ENCODE data around the gene NDE1.

Gene NDE1

GRCh38 chr16:15682105-15682570 lies 32.1 kb downstream of the NDE1 start:
- Histone ChIP-seq H4K20me1 (ENCODE audit: insufficient read depth, low read length) (no peaks in the 10 kb centered on the region), H3K36me3 (replicated peaks; ENCODE audit: insufficient read depth, low read length) (peaks cover 4% of the 10 kb centered on the region; the same call in 1 of the 2 replicates), H3K27me3 (replicated peaks; ENCODE audit: insufficient read depth, low read length) (no peaks in the 10 kb centered on the region), H3K27ac (ENCODE audit: low read length) (no peak overlapping the region), H3K9ac (ENCODE audit: low read length) (no peak overlapping the region), H3K9me2 (replicated peaks; ENCODE audit: insufficient read depth, low read length) (no peaks in the 10 kb centered on the region), H3K79me2 (ENCODE audit: low read length) (peaks cover 48% of the 10 kb centered on the region), H3K4me1 (ENCODE audit: low read length) (no peaks in the 10 kb centered on the region), H3K4me2 (ENCODE audit: low read depth, low read length) (no peak overlapping the region), H2AFZ (ENCODE audit: low read length) (no peak overlapping the region), H3K9me3 (replicated peaks; ENCODE audit: insufficient read depth, low read length) (no peaks in the 10 kb centered on the region), H3F3A (ENCODE audit: insufficient read depth, low read length) (no peaks in the 10 kb centered on the region), H3K4me3 (ENCODE audit: low read length) (no peak overlapping the region)
- TF ChIP-seq EZH2phosphoT487 (IDR thresholded peaks at IDR 0.05; ENCODE audit: low read length) (no peak), CTCF (IDR thresholded peaks at IDR 0.05; ENCODE audit: low read length) (peak; percentile 40), EZH2 (optimal IDR thresholded peaks at IDR 0.05; ENCODE audit: low read depth, low read length) (no peak)
- DNase-seq: no peak

DNA sequence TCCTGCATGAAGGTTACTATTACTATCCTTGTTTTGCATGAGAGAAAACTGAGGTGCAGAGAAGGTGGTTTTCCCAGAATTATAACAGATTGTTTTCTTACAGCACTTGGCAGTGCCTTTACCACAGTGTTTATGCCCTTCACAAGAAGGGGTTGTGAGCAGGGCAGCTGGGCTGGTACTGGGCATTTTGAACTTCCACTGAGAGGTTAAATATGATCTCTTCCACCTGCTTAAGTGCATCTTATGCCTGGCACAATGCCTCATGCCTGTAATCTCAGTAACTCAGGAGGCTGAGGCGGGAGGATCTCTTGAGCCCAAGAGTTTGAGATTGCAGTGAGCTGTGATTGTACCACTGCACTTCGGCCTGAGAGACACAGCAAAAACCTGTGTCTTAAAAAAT lies 36.2 kb downstream of the NDE1 start:
- H4K20me1 ChIP-seq (ENCODE audit: insufficient read depth, low read length): no peaks in the 10 kb centered on the region
- TF ChIP-seq EZH2phosphoT487 (IDR thresholded peaks at IDR 0.05; ENCODE audit: low read length): no peak
- TF ChIP-seq EZH2 (optimal IDR thresholded peaks at IDR 0.05; ENCODE audit: low read depth, low read length): no peak
- no peak for TF ChIP-seq CTCF (IDR thresholded peaks at IDR 0.05; ENCODE audit: low read length)

GRCh38 chr16:15689290-15689689 lies 39.2 kb downstream of the NDE1 start:
- no peaks in the 10 kb centered on the region for H4K20me1 ChIP-seq (ENCODE audit: insufficient read depth, low read length)
- TF ChIP-seq EZH2 (optimal IDR thresholded peaks at IDR 0.05; ENCODE audit: low read depth, low read length): no peak
- TF ChIP-seq CTCF (IDR thresholded peaks at IDR 0.05; ENCODE audit: low read length): no peak
- TF ChIP-seq EZH2phosphoT487 (IDR thresholded peaks at IDR 0.05; ENCODE audit: low read length): no peak
- no peak overlapping the region for H3K4me3 ChIP-seq (ENCODE audit: low read length)
- H3K27ac ChIP-seq (ENCODE audit: low read length): no peak overlapping the region
- H3K9me2 ChIP-seq (replicated peaks; ENCODE audit: insufficient read depth, low read length): no peaks in the 10 kb centered on the region
- H3K9ac ChIP-seq (ENCODE audit: low read length): no peak overlapping the region
- H2AFZ ChIP-seq (ENCODE audit: low read length): no peak overlapping the region
- no peaks in the 10 kb centered on the region for H3F3A ChIP-seq (ENCODE audit: insufficient read depth, low read length)
- peaks cover 17% of the 10 kb centered on the region; the same call in 1 of the 2 replicates for H3K79me2 ChIP-seq (ENCODE audit: low read length)
- H3K4me2 ChIP-seq (ENCODE audit: low read depth, low read length): no peak overlapping the region
- H3K9me3 ChIP-seq (replicated peaks; ENCODE audit: insufficient read depth, low read length): no peaks in the 10 kb centered on the region
- peaks cover 9% of the 10 kb centered on the region for H3K36me3 ChIP-seq (replicated peaks; ENCODE audit: insufficient read depth, low read length)
- H3K27me3 ChIP-seq (replicated peaks; ENCODE audit: insufficient read depth, low read length): no peaks in the 10 kb centered on the region
- no peaks in the 10 kb centered on the region for H3K4me1 ChIP-seq (ENCODE audit: low read length)
- no peak for DNase-seq

More for the DNA sequence above, 36.2 kb downstream of the NDE1 start:
- Histone ChIP-seq H3F3A (ENCODE audit: insufficient read depth, low read length) (no peaks in the 10 kb centered on the region), H3K4me1 (ENCODE audit: low read length) (no peaks in the 10 kb centered on the region), H3K4me2 (ENCODE audit: low read depth, low read length) (no peak overlapping the region), H3K27me3 (replicated peaks; ENCODE audit: insufficient read depth, low read length) (no peaks in the 10 kb centered on the region), H3K79me2 (ENCODE audit: low read length) (peaks cover 31% of the 10 kb centered on the region), H3K9me2 (replicated peaks; ENCODE audit: insufficient read depth, low read length) (no peaks in the 10 kb centered on the region), H3K27ac (ENCODE audit: low read length) (no peak overlapping the region), H3K9me3 (replicated peaks; ENCODE audit: insufficient read depth, low read length) (no peaks in the 10 kb centered on the region), H3K36me3 (replicated peaks; ENCODE audit: insufficient read depth, low read length) (peaks cover 9% of the 10 kb centered on the region), H3K9ac (ENCODE audit: low read length) (no peak overlapping the region), H3K4me3 (ENCODE audit: low read length) (no peak overlapping the region), H2AFZ (ENCODE audit: low read length) (no peak overlapping the region)
- no peak for DNase-seq
